Measurements from ENCODE around the gene USP27X. TPM values are rescaled to one million over a fixed set of nuclear protein-coding genes. Genes with fewer than 3 reads are reported as not detected.

Gene USP27X
- total RNA-seq, 2 donors from 2014 or later, result 2.0 to 3.5 TPM

- DNase-seq (ENCODE audit: low spot score), result no peak
- intact Hi-C loops (cut with DNase I), result loop anchor here (10.0 kb wide), 1 partner anchor 160 kb away; no protein-coding TSS in a partner anchor
- H3K27ac ChIP-seq, result no peak overlapping the region
These were observed 45.9 kb downstream of the USP27X start for GRCh38 chrX:49925176-49925575.

GRCh38 chrX:49930039-49930438, 50.8 kb downstream of the USP27X start:
- Histone ChIP-seq H3K4me3 (no peak overlapping the region), H3K27ac (no peak overlapping the region), H3K27me3 (replicated peaks; ENCODE audit: insufficient read depth) (no peaks in the 10 kb centered on the region), H3K36me3 (no peaks in the 10 kb centered on the region), H3K9me3 (no peaks in the 10 kb centered on the region), H3K4me1 (replicated peaks) (no peaks in the 10 kb centered on the region)
- 38% methylated on average over 1 of the region's 1 CpG for WGBS
- intact Hi-C loops (cut with DNase I), result no loop called here
- no peak for DNase-seq (ENCODE audit: low spot score)
- TF ChIP-seq POLR2A (IDR thresholded peaks at IDR 0.05) (no peak), POLR2AphosphoS5 (IDR thresholded peaks at IDR 0.05) (no peak), CTCF (IDR thresholded peaks at IDR 0.05) (no peak)

More at GRCh38 chrX:49925176-49925575, 45.9 kb downstream of the USP27X start:
- Histone ChIP-seq H3K27me3 (replicated peaks; ENCODE audit: insufficient read depth) (no peaks in the 10 kb centered on the region), H3K4me1 (replicated peaks) (no peaks in the 10 kb centered on the region), H3K36me3 (no peaks in the 10 kb centered on the region), H3K9me3 (no peaks in the 10 kb centered on the region), H3K4me3 (no peak overlapping the region)
- TF ChIP-seq CTCF (IDR thresholded peaks at IDR 0.05) (no peak), POLR2A (IDR thresholded peaks at IDR 0.05) (no peak), POLR2AphosphoS5 (IDR thresholded peaks at IDR 0.05) (no peak)
- WGBS, result 46% methylated on average over 2 of the region's 2 CpGs

Other genes starting within 250 kb of the USP27X start
- gene PAGE1, start 183.5 kb upstream of the USP27X start, total RNA-seq, result 1 to 10 TPM in 1 of 2 donors, not detected in 1; 8.9 TPM
- 10 to 100 TPM; 26.5 to 31.5 TPM for gene PAGE4, start 50.2 kb upstream of the USP27X start, total RNA-seq
- 10 to 100 TPM in 1 of 2 donors, 1 to 10 TPM in 1; 2.0 to 13.6 TPM for gene CLCN5, start 43.1 kb downstream of the USP27X start, total RNA-seq